Measurements from ENCODE around the gene ATG16L2.
"Not testable (repeated sequence)": the region's sequence is repeated elsewhere in the genome, so short reads cannot be mapped to it uniquely, and the experiment has no call there.

GRCh38 chr11:72806378-72806777 is 7.8 kb upstream of the ATG16L2 start:
- TF ChIP-seq CTCF, POLR2A (IDR thresholded peaks at IDR 0.05): not testable (repeated sequence)

Data from thyroid gland (tissue), 4 donors.